Esophagus muscularis mucosa (tissue), 4 donors: ENCODE measurements around the gene C12orf43.

Experiments used
- CTCF ChIP-seq, 3 experiments: fragments of 200-600 bp in 2 of 3; fragments of 450-650 bp in 1 of 3; sonication (generic) in 2 of 3; IDR thresholded peaks; one replicate each; pipeline ENCODE4 v1.5.1; 2017 to 2019; ENCODE audit warnings: antibody characterized with exemption in 3 of 3, mild to moderate bottlenecking in 2 of 3, moderate library complexity in 1 of 3
- EP300 ChIP-seq: sonication (generic); formaldehyde crosslinking; IDR thresholded peaks from one replicate; pipeline ENCODE4 v1.6.1; 2017; ENCODE audit warnings: antibody characterized with exemption
- POLR2A ChIP-seq: fragments of 450-650 bp; IDR thresholded peaks from one replicate; pipeline ENCODE4 v1.6.1; 2017; ENCODE audit warnings: antibody characterized with exemption, moderate library complexity, mild to moderate bottlenecking, low read depth
- POLR2AphosphoS5 ChIP-seq, 2 donors: sonication (generic); formaldehyde crosslinking; IDR thresholded peaks; one replicate each; pipeline ENCODE4 v1.6.1; 2017; ENCODE audit warnings: antibody characterized with exemption in 2 of 2

GRCh38 chr12:120965534-120966091 lies 50.7 kb downstream of the C12orf43 start:
- TF ChIP-seq CTCF (IDR thresholded peaks at IDR 0.05) = no peak
- TF ChIP-seq POLR2A = no peak
- TF ChIP-seq EP300 = no peak
- no peak for TF ChIP-seq POLR2AphosphoS5 (IDR thresholded peaks at IDR 0.05)
